PC-9 (cell line): ENCODE data around the gene MITF. TPM values are rescaled to one million over a fixed set of nuclear protein-coding genes. Genes with fewer than 3 reads are reported as not detected.

Source experiments
- BruUV-seq: library from RNA; stranded (reverse); fragments of 400-500 nt; replicated peaks from 2 replicates; lab custom pipeline; 2021; lab: Mats Ljungman, UMichigan
- CTCF ChIA-PET: fragments of 300-600 bp; sonication (Branson Sonifier 250); formaldehyde crosslinking; loops from one replicate; lab custom pipeline; 2022; ENCODE audit warnings: antibody characterized with exemption; lab: Charles Lee
- POLR2A ChIA-PET: fragments of 300-600 bp; sonication (Branson Sonifier 250); formaldehyde crosslinking; loops from one replicate; lab custom pipeline; 2022; ENCODE audit warnings: antibody characterized with exemption; ENCODE audit not compliant: unreplicated experiment; lab: Charles Lee
- DNase-seq, 2 experiments: peaks; one replicate each; pipeline versions ENCODE4 v3.0.0 to v3.0.0-alpha.2; 2015 to 2022; ENCODE audit warnings: mixed read lengths in 1 of 2
- H2AFZ ChIP-seq: fragments of 200-600 bp; sonication (generic); 2 replicates; pipeline ENCODE4 v1.8.1; 2017; ENCODE audit warnings: antibody characterized with exemption
- H3F3A ChIP-seq: fragments of 200-600 bp; sonication (generic); 2 replicates; pipeline ENCODE4 v1.8.1; 2017; ENCODE audit warnings: antibody characterized with exemption, mild to moderate bottlenecking, low read depth; ENCODE audit not compliant: insufficient read depth
- H3K27ac ChIP-seq: fragments of 200-600 bp; sonication (generic); 2 replicates; pipeline ENCODE4 v1.6.1; 2016; ENCODE audit warnings: mixed run types
- H3K27me3 ChIP-seq: fragments of 200-600 bp; sonication (generic); 2 replicates; pipeline ENCODE4 v1.6.1; 2016; ENCODE audit warnings: low read depth, mixed run types; ENCODE audit not compliant: insufficient read depth
- H3K36me3 ChIP-seq: fragments of 200-600 bp; sonication (generic); 2 replicates; pipeline ENCODE4 v1.6.1; 2016; ENCODE audit warnings: low read depth, mixed run types
- H3K4me1 ChIP-seq: fragments of 200-600 bp; sonication (generic); replicated peaks from 2 replicates; pipeline ENCODE4 v1.6.1; 2016; ENCODE audit warnings: mixed run types; ENCODE audit not compliant: insufficient read depth
- H3K4me2 ChIP-seq: fragments of 200-600 bp; sonication (generic); 2 replicates; pipeline ENCODE4 v1.6.1; 2017; ENCODE audit warnings: mixed run types
- H3K4me3 ChIP-seq: fragments of 200-600 bp; sonication (generic); 2 replicates; pipeline ENCODE4 v1.6.1; 2016; ENCODE audit warnings: mixed run types
- H3K79me2 ChIP-seq: fragments of 200-600 bp; sonication (generic); 2 replicates; pipeline ENCODE4 v1.6.1; 2017; ENCODE audit warnings: low read depth, mixed run types
- H3K9me2 ChIP-seq: fragments of 200-600 bp; sonication (generic); 2 replicates; pipeline ENCODE4 v1.8.1; 2017; ENCODE audit warnings: mild to moderate bottlenecking; ENCODE audit not compliant: insufficient read depth
- H3K9me3 ChIP-seq: fragments of 200-600 bp; sonication (generic); 2 replicates; pipeline ENCODE4 v1.8.1; 2016; ENCODE audit warnings: low read depth; ENCODE audit not compliant: insufficient read depth
- H4K20me1 ChIP-seq: fragments of 200-600 bp; sonication (generic); 2 replicates; pipeline ENCODE4 v1.8.1; 2017; ENCODE audit not compliant: insufficient read depth
- CTCF ChIP-seq: fragments of 200-600 bp; sonication (generic); conservative IDR thresholded peaks from 2 replicates; pipeline ENCODE4 v1.6.1; 2017; ENCODE audit warnings: mixed run types, antibody characterized with exemption, mild to moderate bottlenecking, moderate library complexity
- EZH2 ChIP-seq: fragments of 200-600 bp; sonication (generic); IDR thresholded peaks from 2 replicates; pipeline ENCODE4 v1.8.0; 2017; ENCODE audit warnings: antibody characterized with exemption, low read depth
- intact Hi-C: fragments of 100-400 bp; cut with micrococcal nuclease; formaldehyde crosslinking; loops from one replicate; pipeline ENCODE4 v1.10.0; 2022; ENCODE audit not compliant: unreplicated experiment
- total RNA-seq: library from RNA; stranded (reverse); gene quantifications from 2 replicates; pipeline ENCODE4 v1.2.3, GENCODE V29; 2021

The MITF gene
- total RNA-seq, 1 experiment from 2014 or later = 15.5 TPM

GRCh38 chr3:69746119-69746518, 6.9 kb downstream of the MITF start:
- no peaks in the 10 kb centered on the region for H4K20me1 ChIP-seq
- H3K4me2 ChIP-seq = no peak overlapping the region
- no peak for DNase-seq
- H3K9me2 ChIP-seq = no peaks in the 10 kb centered on the region
- no peaks in the 10 kb centered on the region for H3K9me3 ChIP-seq
- H3K79me2 ChIP-seq = 0 out of 2 replicates have a peak, but pooled peaks cover under 1% of the 10 kb centered on the region
- TF ChIP-seq EZH2 (no peak), CTCF (no peak)
- H3K27ac ChIP-seq = no peak overlapping the region
- no TSS peak for BruUV-seq
- H3K4me3 ChIP-seq = no peak overlapping the region
- ChIA-PET CTCF (no interaction called here), POLR2A (no interaction called here)
- H3K27me3 ChIP-seq = no peaks in the 10 kb centered on the region
- no peak overlapping the region for H2AFZ ChIP-seq
- no peaks in the 10 kb centered on the region for H3K36me3 ChIP-seq
- intact Hi-C loops = no loop called here
- no peaks in the 10 kb centered on the region for H3F3A ChIP-seq
- H3K4me1 ChIP-seq = peaks cover 4% of the 10 kb centered on the region; the same call in 1 of the 2 replicates

GRCh38 chr3:69747511-69748258, 8.4 kb downstream of the MITF start:
- Histone ChIP-seq H3K4me2 (no peak overlapping the region), H3K4me3 (no peak overlapping the region), H3K27me3 (no peaks in the 10 kb centered on the region), H3K27ac (no peak overlapping the region), H3K36me3 (no peaks in the 10 kb centered on the region), H4K20me1 (no peaks in the 10 kb centered on the region), H3K9me3 (no peaks in the 10 kb centered on the region), H3F3A (no peaks in the 10 kb centered on the region), H3K79me2 (no peaks in the 10 kb centered on the region), H3K9me2 (no peaks in the 10 kb centered on the region), H3K4me1 (peaks cover 4% of the 10 kb centered on the region; the same call in 1 of the 2 replicates), H2AFZ (no peak overlapping the region)
- TF ChIP-seq EZH2 (no peak), CTCF (no peak)
- intact Hi-C loops = no loop called here
- BruUV-seq = no TSS peak
- CTCF ChIA-PET = no interaction called here
- no peak for DNase-seq
- POLR2A ChIA-PET = no interaction called here

GRCh38 chr3:69748503-69748902, 9.2 kb downstream of the MITF start:
- Histone ChIP-seq H3K4me2 (no peak overlapping the region), H4K20me1 (no peaks in the 10 kb centered on the region), H3K79me2 (no peaks in the 10 kb centered on the region), H2AFZ (no peak overlapping the region), H3K27ac (no peak overlapping the region), H3F3A (no peaks in the 10 kb centered on the region), H3K27me3 (no peaks in the 10 kb centered on the region), H3K9me2 (no peaks in the 10 kb centered on the region), H3K4me1 (peaks cover 4% of the 10 kb centered on the region; the same call in 1 of the 2 replicates), H3K36me3 (no peaks in the 10 kb centered on the region), H3K4me3 (no peak overlapping the region), H3K9me3 (no peaks in the 10 kb centered on the region)
- TF ChIP-seq EZH2 (no peak), CTCF (no peak)
- DNase-seq = no peak
- BruUV-seq = no TSS peak
- ChIA-PET CTCF (no interaction called here), POLR2A (interaction anchor here (0.6 to 0.7 kb wide), 2 partner anchors 23 to 505 kb away, joined by 5 to 6 read pairs; no protein-coding TSS in a partner anchor)
- intact Hi-C loops = no loop called here
